Testis (tissue), 2 donors: ENCODE data around the gene RDH12.

Experiments used
- CTCF ChIP-seq, 3 experiments: fragments of 450-650 bp in 2 of 3; fragments of 200-600 bp in 1 of 3; sonication (generic) in 1 of 3; IDR thresholded peaks; one replicate each; pipeline ENCODE4 v1.5.1; 2016 to 2019; ENCODE audit warnings: antibody characterized with exemption in 3 of 3, mild to moderate bottlenecking in 2 of 3, moderate library complexity in 1 of 3
- POLR2A ChIP-seq: fragments of 450-650 bp; IDR thresholded peaks from one replicate; pipeline ENCODE4 v1.6.1; 2017; ENCODE audit warnings: antibody characterized with exemption, mild to moderate bottlenecking, moderate library complexity

GRCh38 chr14:67756496-67756895 is 54.8 kb downstream of the RDH12 start:
- TF ChIP-seq CTCF (IDR thresholded peaks at IDR 0.05) = no peak
- TF ChIP-seq POLR2A = no peak
